Neural crest cell (in vitro differentiated cells): ENCODE results near the gene UBE2K. TPM values are rescaled to one million over a fixed set of nuclear protein-coding genes. Genes with fewer than 3 reads are reported as not detected.
"Not testable (repeated sequence)": the region's sequence is repeated elsewhere in the genome, so short reads cannot be mapped to it uniquely, and the experiment has no call there.

Experiments used
- DNase-seq: peaks from one replicate; pipeline ENCODE4 v3.0.0; 2021; ENCODE audit warnings: low read depth, mixed read lengths, low spot score
- H3K27ac Mint-ChIP-seq: one replicate; pipeline ENCODE4 v1.8.0; 2021; ENCODE audit warnings: mild to moderate bottlenecking, mixed read lengths; ENCODE audit not compliant: unreplicated experiment
- H3K27me3 Mint-ChIP-seq: 2 replicates; pipeline ENCODE4 v1.8.0; 2021; ENCODE audit warnings: low read depth, mild to moderate bottlenecking, mixed read lengths
- H3K36me3 Mint-ChIP-seq: 2 replicates; pipeline ENCODE4 v1.8.0; 2021; ENCODE audit warnings: low read depth, mild to moderate bottlenecking, mixed read lengths
- H3K4me1 Mint-ChIP-seq: 2 replicates; pipeline ENCODE4 v1.8.0; 2021; ENCODE audit warnings: mixed read lengths
- H3K4me3 Mint-ChIP-seq: one replicate; pipeline ENCODE4 v1.8.0; 2021; ENCODE audit warnings: mild to moderate bottlenecking, mixed read lengths
- H3K9me3 Mint-ChIP-seq: 2 replicates; pipeline ENCODE4 v1.8.0; 2021; ENCODE audit warnings: mixed read lengths
- CTCF ChIP-seq: fragments of 200-600 bp; sonication (generic); conservative IDR thresholded peaks from 2 replicates; pipeline ENCODE4 v1.5.0; 2021; ENCODE audit warnings: antibody characterized with exemption, mild to moderate bottlenecking
- total RNA-seq: library from RNA; stranded (reverse); gene quantifications from 2 replicates; pipeline ENCODE4 v1.2.1, GENCODE V29; 2021

The UBE2K gene
- total RNA-seq, 1 donor from 2014 or later = 79.3 TPM

- TF ChIP-seq CTCF = no peak
- H3K9me3 Mint-ChIP-seq = no peaks in the 10 kb centered on the region
- no peak for DNase-seq
- H3K4me3 Mint-ChIP-seq = no peak overlapping the region
- no peaks in the 10 kb centered on the region for H3K4me1 Mint-ChIP-seq
- H3K36me3 Mint-ChIP-seq = no peaks in the 10 kb centered on the region
- H3K27me3 Mint-ChIP-seq = no peaks in the 10 kb centered on the region
- no peak overlapping the region for H3K27ac Mint-ChIP-seq
These were observed 42.7 kb upstream of the UBE2K start for GRCh38 chr4:39655211-39655610.

GRCh38 chr4:39655876-39656275 is 42.1 kb upstream of the UBE2K start:
- no peak for TF ChIP-seq CTCF
- H3K4me3 Mint-ChIP-seq = no peak overlapping the region
- H3K27me3 Mint-ChIP-seq = no peaks in the 10 kb centered on the region
- DNase-seq = no peak
- H3K9me3 Mint-ChIP-seq = no peaks in the 10 kb centered on the region
- H3K36me3 Mint-ChIP-seq = no peaks in the 10 kb centered on the region
- H3K4me1 Mint-ChIP-seq = no peaks in the 10 kb centered on the region
- H3K27ac Mint-ChIP-seq = no peak overlapping the region

- H3K27ac Mint-ChIP-seq, DNase-seq, H3K36me3 Mint-ChIP-seq, H3K4me1 Mint-ChIP-seq, H3K27me3 Mint-ChIP-seq, H3K4me3 Mint-ChIP-seq, H3K9me3 Mint-ChIP-seq: not testable (repeated sequence)
These were observed 41.3 kb upstream of the UBE2K start for GRCh38 chr4:39656638-39657037.

- no peak for TF ChIP-seq CTCF
- H3K4me3 Mint-ChIP-seq = no peak overlapping the region
- H3K27ac Mint-ChIP-seq = no peak overlapping the region
- H3K27me3 Mint-ChIP-seq = no peaks in the 10 kb centered on the region
- H3K4me1 Mint-ChIP-seq = no peaks in the 10 kb centered on the region
- H3K36me3 Mint-ChIP-seq = no peaks in the 10 kb centered on the region
- no peak for DNase-seq
- no peaks in the 10 kb centered on the region for H3K9me3 Mint-ChIP-seq
These were observed 40.5 kb upstream of the UBE2K start for GRCh38 chr4:39657465-39657864.

GRCh38 chr4:39658756-39659155 is 39.2 kb upstream of the UBE2K start:
- H3K27ac Mint-ChIP-seq = no peak overlapping the region
- TF ChIP-seq CTCF = no peak
- H3K9me3 Mint-ChIP-seq = no peaks in the 10 kb centered on the region
- H3K27me3 Mint-ChIP-seq = no peaks in the 10 kb centered on the region
- H3K4me1 Mint-ChIP-seq = no peaks in the 10 kb centered on the region
- H3K36me3 Mint-ChIP-seq = no peaks in the 10 kb centered on the region
- H3K4me3 Mint-ChIP-seq = no peak overlapping the region
- no peak for DNase-seq

- TF ChIP-seq CTCF = no peak
- H3K36me3 Mint-ChIP-seq = no peaks in the 10 kb centered on the region
- no peaks in the 10 kb centered on the region for H3K9me3 Mint-ChIP-seq
- DNase-seq = no peak
- H3K4me3 Mint-ChIP-seq = no peak overlapping the region
- H3K27ac Mint-ChIP-seq = no peak overlapping the region
- no peaks in the 10 kb centered on the region for H3K27me3 Mint-ChIP-seq
- peaks cover 6% of the 10 kb centered on the region for H3K4me1 Mint-ChIP-seq
These were observed 37.9 kb upstream of the UBE2K start for GRCh38 chr4:39660045-39660444.
